Measurements from ENCODE around the gene CSF1.

DNA sequence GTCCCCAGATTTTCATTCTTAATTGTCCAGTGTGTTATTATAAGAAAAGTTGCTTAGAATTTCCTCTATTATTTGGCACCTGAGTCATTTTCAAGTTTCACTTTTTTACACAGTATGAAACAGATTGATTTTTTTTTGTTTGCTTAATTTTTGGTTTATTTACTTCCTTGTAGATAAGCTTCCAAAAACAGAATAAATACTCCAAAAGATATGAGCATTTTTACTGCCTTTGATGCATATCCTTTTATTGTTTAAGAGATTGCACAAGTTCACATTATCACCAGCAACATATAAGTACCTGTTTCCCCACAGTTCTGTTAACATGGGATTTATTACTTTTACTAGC, 37.6 kb downstream of the CSF1 start:
- TF ChIP-seq ZNF274 (IDR thresholded peaks at IDR 0.05; ENCODE audit: low read depth, low read length) (no peak), YY1 (IDR thresholded peaks at IDR 0.05; ENCODE audit: insufficient read depth, insufficient read length) (no peak), SUZ12 (IDR thresholded peaks at IDR 0.05; ENCODE audit: extremely low read depth, insufficient read depth, insufficient read length) (no peak)
